ENCODE data around the gene ATP5PD. TPM values are rescaled to one million over a fixed set of nuclear protein-coding genes. Genes with fewer than 3 reads are reported as not detected.
"Not testable (repeated sequence)": the region's sequence is repeated elsewhere in the genome, so short reads cannot be mapped to it uniquely, and the experiment has no call there.

Gene ATP5PD
- total RNA-seq, 2 experiments from 2014 or later, result 188 to 210 TPM

DNA sequence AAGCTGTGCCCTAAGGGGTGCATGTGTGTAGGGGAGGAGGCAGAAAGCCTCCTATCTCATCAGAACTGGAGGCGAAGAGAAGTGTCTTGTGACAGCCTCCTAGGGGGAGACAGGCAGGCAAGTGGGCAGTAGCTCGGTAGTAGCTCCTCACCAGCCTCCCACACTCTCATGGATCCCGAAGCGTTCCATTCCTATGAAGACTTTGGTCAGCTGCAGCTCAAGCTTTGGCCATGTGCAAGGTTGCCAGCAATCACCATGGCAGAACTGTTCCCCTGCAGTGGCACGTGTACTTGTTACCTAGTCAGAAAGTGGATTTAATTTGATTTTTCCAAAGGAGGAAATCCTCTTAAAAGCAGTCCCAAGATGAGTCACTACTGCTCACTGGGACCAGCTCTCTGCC, 27.6 kb downstream of the ATP5PD start:
- CTCF ChIA-PET, result interaction anchor here (0.6 to 1.7 kb wide), 4 partner anchors 12 to 43 kb away, joined by 3 to 5 read pairs (median 3); no protein-coding TSS in a partner anchor
- Mint-ChIP-seq H3K9me3 (ENCODE audit: low read depth) (no peaks in the 10 kb centered on the region), H3K27ac (no peak overlapping the region), H3K4me1 (peaks cover 14% of the 10 kb centered on the region), H3K4me3 (no peak overlapping the region), H3K36me3 (peaks cover 41% of the 10 kb centered on the region), H3K27me3 (no peaks in the 10 kb centered on the region)
- ATAC-seq, result no peak
- DNase-seq, result no peak

DNA sequence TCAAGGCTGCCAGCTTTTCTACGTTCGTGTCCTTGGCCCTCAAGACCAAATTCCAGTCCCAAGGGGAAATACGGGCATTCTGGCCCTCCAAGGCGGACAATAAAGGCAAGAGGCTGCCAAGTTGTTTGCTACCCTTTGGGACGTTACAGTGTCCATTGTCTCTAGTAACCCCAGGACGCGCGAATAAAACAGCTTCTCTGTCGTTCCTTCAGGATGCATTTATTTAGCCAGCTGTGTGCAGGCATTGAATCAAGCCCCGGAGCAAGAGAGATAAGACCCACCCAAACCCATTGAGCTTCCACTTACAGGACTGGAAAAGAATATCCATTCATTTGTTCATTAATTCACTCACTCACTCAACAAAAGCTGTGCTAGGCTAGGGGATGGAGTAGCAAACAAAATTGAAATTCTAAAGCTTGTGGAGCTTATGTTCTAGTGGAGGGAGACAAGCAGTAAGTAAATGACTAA, 33.6 kb downstream of the ATP5PD start:
- peak overlapping the region; percentile 95 for H3K4me3 Mint-ChIP-seq
- CTCF ChIA-PET, result interaction anchor here (0.7 to 9.7 kb wide), 24 partner anchors 10 to 258 kb away, joined by 3 to 129 read pairs (median 5); partner anchors contain the start of genes ARMC7, CDR2L, HID1 and MIF4GD
- H3K27me3 Mint-ChIP-seq, result no peaks in the 10 kb centered on the region
- DNase-seq, result no peak
- peak overlapping the region; percentile 93 for H3K27ac Mint-ChIP-seq
- H3K36me3 Mint-ChIP-seq, result peaks cover 11% of the 10 kb centered on the region
- H3K9me3 Mint-ChIP-seq (ENCODE audit: low read depth), result no peaks in the 10 kb centered on the region
- H3K4me1 Mint-ChIP-seq, result peaks cover 24% of the 10 kb centered on the region
- ATAC-seq, result no peak

DNA sequence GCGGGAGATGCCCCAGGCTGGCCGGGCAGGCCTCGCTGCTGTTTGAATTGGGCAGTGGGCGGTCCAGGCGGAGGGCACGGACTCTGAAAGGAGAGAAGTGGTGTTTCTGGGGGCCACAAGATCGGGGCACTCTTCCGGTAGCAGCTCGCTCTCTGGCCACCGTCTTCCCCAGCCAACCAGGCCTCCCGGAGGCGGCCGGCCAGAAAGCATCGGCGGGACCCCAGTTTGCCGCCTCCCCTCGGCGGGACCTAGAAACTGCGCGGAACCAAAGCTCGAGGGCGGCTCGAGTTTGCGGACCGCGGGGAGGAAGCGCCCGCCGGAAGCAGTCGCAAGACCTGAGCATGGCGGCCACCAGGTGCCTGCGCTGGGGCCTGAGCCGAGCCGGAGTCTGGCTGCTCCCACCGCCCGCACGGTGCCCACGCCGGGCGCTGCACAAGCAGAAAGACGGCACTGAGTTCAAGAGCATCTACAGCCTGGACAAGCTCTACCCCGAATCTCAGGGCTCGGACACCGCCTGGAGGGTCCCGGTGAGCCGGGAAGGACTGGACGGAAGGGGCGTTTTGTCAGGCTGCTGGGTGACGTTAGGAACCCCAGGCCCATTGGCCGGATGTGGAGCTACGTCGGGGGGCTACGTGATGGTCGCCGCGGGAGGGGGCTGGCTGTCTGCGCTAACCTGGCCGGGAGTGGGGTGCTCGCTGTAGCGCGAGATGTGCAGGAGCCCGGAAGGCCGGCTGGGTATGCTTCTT, 34.2 kb downstream of the ATP5PD start, which contains the start of gene MRPL58:
TSS of gene MRPL58 (plus strand) at position 325 of the 746 bp plus-strand sequence. CDS start at position 342, 17 bp downstream.
- H3K4me3 Mint-ChIP-seq, result peak within 1 kb of the TSS; percentile 95
- peak within 1 kb of the TSS; percentile 93 for H3K27ac Mint-ChIP-seq
- peaks cover 2% of the 10 kb centered on the region for H3K27me3 Mint-ChIP-seq
- ATAC-seq, result peak; percentile 95
- DNase-seq, result peak; percentile 92
- H3K36me3 Mint-ChIP-seq, result peaks cover 10% of the 10 kb centered on the region
- CTCF ChIA-PET, result interaction anchor here (0.7 to 9.7 kb wide), 31 partner anchors 10 to 258 kb away, joined by 3 to 129 read pairs (median 4); partner anchors contain the start of genes ARMC7, CDR2L, HID1 and MIF4GD
- peaks cover 24% of the 10 kb centered on the region for H3K4me1 Mint-ChIP-seq
- H3K9me3 Mint-ChIP-seq (ENCODE audit: low read depth), result no peaks in the 10 kb centered on the region

GRCh38 chr17:75012096-75012345, 34.7 kb downstream of the ATP5PD start:
- no peaks in the 10 kb centered on the region for H3K9me3 Mint-ChIP-seq (ENCODE audit: low read depth)
- peaks cover 3% of the 10 kb centered on the region for H3K27me3 Mint-ChIP-seq
- peaks cover 10% of the 10 kb centered on the region for H3K36me3 Mint-ChIP-seq
- peaks cover 24% of the 10 kb centered on the region for H3K4me1 Mint-ChIP-seq
- DNase-seq, result no peak
- CTCF ChIA-PET, result interaction anchor here (0.7 to 9.7 kb wide), 25 partner anchors 10 to 259 kb away, joined by 3 to 129 read pairs (median 5); partner anchors contain the start of genes ARMC7, CDR2L, HID1 and MIF4GD
- ATAC-seq, result no peak
- peak overlapping the region; percentile 95 for H3K4me3 Mint-ChIP-seq
- peak overlapping the region; percentile 93 for H3K27ac Mint-ChIP-seq

- H3K27ac Mint-ChIP-seq, result peak overlapping the region; percentile 93
Measured at GRCh38 chr17:75011401-75012095, 35.2 kb downstream of the ATP5PD start.

DNA sequence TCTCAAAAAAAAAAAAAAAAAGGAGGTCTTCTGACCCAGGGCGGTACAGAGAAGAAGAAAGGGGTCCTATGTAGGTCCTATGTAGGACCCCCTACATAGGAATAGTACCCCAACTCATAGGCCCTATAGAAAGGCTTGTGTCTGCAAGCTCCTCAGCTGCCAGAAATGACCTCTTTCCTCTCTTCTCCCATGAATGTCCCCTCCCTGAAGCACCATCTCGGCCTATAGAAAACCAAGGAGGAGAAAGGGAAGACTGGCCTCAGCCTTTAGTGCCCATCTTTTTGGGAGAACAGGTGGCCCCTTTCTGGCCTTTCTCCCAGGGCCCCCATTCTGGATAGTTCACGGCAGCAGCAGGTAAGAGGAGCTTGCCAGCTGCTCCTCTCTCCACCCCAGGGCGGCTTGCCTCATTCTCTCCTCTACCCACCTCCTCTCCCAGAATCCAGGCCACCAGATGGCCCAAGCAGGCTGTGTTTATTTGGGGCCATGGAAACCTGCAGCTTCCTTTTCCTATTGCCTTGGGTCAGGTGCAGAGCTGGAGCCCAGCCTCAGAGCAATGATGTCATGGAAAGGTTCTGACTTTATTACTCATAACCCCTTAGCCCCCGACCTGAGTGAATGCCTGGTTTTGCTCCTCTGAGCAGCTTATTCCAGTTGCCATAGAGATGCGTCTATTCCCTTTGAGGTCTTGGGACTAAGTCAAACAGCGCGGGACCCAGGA, 35.9 kb downstream of the ATP5PD start:
- H3K27ac Mint-ChIP-seq, result no peak overlapping the region
- peak overlapping the region; percentile 9 for H3K4me3 Mint-ChIP-seq
- no peak for DNase-seq
- CTCF ChIA-PET, result interaction anchor here (0.8 to 9.7 kb wide), 8 partner anchors 14 to 52 kb away, joined by 3 to 129 read pairs (median 18); partner anchors contain the start of genes CDR2L and HID1
- H3K9me3 Mint-ChIP-seq (ENCODE audit: low read depth), result no peaks in the 10 kb centered on the region
- peaks cover 24% of the 10 kb centered on the region for H3K4me1 Mint-ChIP-seq
- peaks cover 7% of the 10 kb centered on the region for H3K36me3 Mint-ChIP-seq
- peaks cover 6% of the 10 kb centered on the region for H3K27me3 Mint-ChIP-seq
- ATAC-seq, result no peak

More at GRCh38 chr17:75011401-75012095, 35.2 kb downstream of the ATP5PD start:
- CTCF ChIA-PET, result interaction anchor here (0.7 to 9.7 kb wide), 23 partner anchors 9 to 239 kb away, joined by 3 to 129 read pairs (median 6); partner anchors contain the start of genes CDR2L and HID1
- H3K27me3 Mint-ChIP-seq, result peaks cover 6% of the 10 kb centered on the region
- H3K9me3 Mint-ChIP-seq (ENCODE audit: low read depth), result no peaks in the 10 kb centered on the region
- no peak for DNase-seq
- H3K4me3 Mint-ChIP-seq, result peak overlapping the region; percentile 95
- H3K4me1 Mint-ChIP-seq, result peaks cover 24% of the 10 kb centered on the region
- ATAC-seq, result no peak
- peaks cover 10% of the 10 kb centered on the region for H3K36me3 Mint-ChIP-seq

DNA sequence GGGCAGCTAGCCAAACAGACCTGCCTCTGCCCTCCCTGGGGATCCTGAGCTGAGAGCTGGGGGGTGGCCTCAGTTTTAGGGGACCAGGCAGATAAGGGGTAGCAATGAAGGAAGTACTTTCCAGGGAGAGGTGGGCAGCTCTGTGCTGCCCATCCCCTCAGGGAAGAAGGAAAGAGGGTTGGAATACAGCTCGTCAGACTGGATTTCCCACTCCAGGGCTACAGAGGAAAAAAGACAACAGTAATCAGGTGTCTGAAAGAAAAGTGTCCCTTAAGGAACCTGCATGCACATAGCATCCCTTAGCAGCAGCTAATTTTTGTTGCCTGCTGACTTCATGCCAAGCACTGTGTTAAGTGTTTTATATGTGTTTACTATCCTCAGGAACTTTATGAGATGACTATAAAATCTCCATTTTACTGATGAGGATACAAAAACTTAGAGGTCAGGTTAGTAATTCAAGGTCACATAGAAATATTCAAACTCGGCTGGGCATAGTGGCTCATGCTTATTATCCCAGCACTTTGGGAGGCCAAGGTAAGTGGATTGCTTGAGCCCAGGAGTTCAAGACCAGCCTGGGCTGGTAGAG, 37.5 kb downstream of the ATP5PD start:
- CTCF ChIA-PET, result interaction anchor here (1.1 to 9.7 kb wide), 3 partner anchors 9 to 51 kb away, joined by 3 to 129 read pairs (median 6); no protein-coding TSS in a partner anchor
- peaks cover 6% of the 10 kb centered on the region for H3K27me3 Mint-ChIP-seq
- no peak for ATAC-seq
- H3K9me3 Mint-ChIP-seq (ENCODE audit: low read depth), result no peaks in the 10 kb centered on the region
- no peak overlapping the region for H3K4me3 Mint-ChIP-seq
- peaks cover 16% of the 10 kb centered on the region for H3K4me1 Mint-ChIP-seq
- no peak for DNase-seq
- H3K36me3 Mint-ChIP-seq, result peaks cover 3% of the 10 kb centered on the region
- no peak overlapping the region for H3K27ac Mint-ChIP-seq

DNA sequence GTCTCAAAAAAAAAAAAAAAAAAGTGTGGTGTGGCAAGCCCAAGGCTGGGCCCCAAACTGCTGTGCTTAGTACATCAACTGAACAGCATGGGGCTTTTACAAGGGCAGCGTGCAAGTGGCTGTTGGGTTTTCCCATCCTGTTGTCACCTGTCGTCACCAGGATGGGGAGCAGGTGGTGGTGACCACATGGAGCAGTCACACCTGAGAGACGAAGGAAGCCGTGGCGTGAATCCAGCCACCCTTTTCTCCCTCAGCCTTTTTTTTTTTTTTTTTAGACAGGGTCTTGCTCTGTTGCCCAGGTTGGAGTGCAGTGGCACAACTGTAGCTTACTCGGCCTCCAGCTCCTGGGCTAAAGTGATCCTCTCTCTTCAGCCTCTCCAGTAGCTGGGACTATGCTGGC, 38.4 kb downstream of the ATP5PD start:
- Mint-ChIP-seq H3K4me1 (peaks cover 10% of the 10 kb centered on the region), H3K9me3 (ENCODE audit: low read depth) (no peaks in the 10 kb centered on the region), H3K27ac (no peak overlapping the region), H3K27me3 (peaks cover 6% of the 10 kb centered on the region), H3K36me3 (no peaks in the 10 kb centered on the region), H3K4me3 (no peak overlapping the region)
- CTCF ChIA-PET, result interaction anchor here (1.1 to 9.7 kb wide), 3 partner anchors 9 to 50 kb away, joined by 3 to 129 read pairs (median 6); no protein-coding TSS in a partner anchor
- no peak for DNase-seq
- no peak for ATAC-seq

- DNase-seq (no peak), ATAC-seq (no peak)
- Mint-ChIP-seq H3K4me3 (no peak overlapping the region), H3K36me3 (no peaks in the 10 kb centered on the region), H3K27me3 (peaks cover 6% of the 10 kb centered on the region), H3K4me1 (no peaks in the 10 kb centered on the region), H3K27ac (no peak overlapping the region), H3K9me3 (ENCODE audit: low read depth) (no peaks in the 10 kb centered on the region)
- CTCF ChIA-PET, result interaction anchor here (0.5 to 9.7 kb wide), 6 partner anchors 9 to 410 kb away, joined by 3 to 129 read pairs (median 4); partner anchors contain the start of gene CDR2L
Measured at GRCh38 chr17:75006653-75007052, 40.1 kb downstream of the ATP5PD start.

DNA sequence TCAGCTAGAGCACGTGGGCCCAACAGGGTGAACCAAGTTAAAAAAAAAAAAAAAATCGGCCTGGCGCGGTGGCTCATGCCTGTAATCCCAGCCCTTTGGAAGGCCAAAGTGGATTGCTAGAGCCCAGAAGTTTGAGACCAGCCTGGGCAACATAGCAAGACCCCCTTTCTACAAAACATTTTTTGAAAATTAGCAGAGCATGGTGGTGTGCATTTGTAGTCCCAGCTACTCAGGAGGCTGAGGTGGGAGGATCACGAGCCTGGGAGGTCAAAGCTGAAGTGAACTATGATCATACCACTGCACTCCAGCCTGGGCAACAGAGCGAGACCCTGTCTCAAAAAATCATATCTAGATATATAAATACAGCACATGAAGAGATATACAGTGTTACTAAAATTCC, 40.7 kb downstream of the ATP5PD start:
- ATAC-seq; H3K9me3 Mint-ChIP-seq (ENCODE audit: low read depth); DNase-seq; H3K27me3 Mint-ChIP-seq; H3K27ac Mint-ChIP-seq; H3K4me1 Mint-ChIP-seq; H3K36me3 Mint-ChIP-seq; H3K4me3 Mint-ChIP-seq: not testable (repeated sequence)
- CTCF ChIA-PET, result interaction anchor here (0.5 to 9.7 kb wide), 3 partner anchors 9 to 411 kb away, joined by 4 to 129 read pairs (median 5); no protein-coding TSS in a partner anchor

DNA sequence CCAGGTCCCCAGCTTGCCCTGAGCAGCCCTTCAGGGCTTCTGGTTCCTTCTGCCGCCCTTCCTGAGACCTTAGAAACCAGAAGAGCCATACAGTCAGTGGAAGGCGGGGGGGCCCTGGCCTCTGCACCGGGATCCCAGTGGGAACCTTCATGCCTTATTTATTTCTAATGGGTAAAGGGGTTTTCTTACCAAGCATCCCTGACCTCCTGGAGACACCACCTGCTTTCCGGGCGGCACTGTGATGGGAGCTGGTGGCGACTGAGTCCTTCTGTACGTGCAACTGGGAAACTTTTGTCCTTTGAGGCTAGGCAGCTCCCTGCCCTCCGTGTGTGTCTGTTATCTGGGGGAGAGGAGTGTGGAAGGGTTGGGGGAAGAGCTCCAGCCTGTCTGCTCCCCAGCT, 41.5 kb downstream of the ATP5PD start:
- no peaks in the 10 kb centered on the region for H3K36me3 Mint-ChIP-seq
- H3K27me3 Mint-ChIP-seq, result peaks cover 6% of the 10 kb centered on the region
- DNase-seq (no peak), ATAC-seq (no peak)
- H3K4me1 Mint-ChIP-seq, result no peaks in the 10 kb centered on the region
- CTCF ChIA-PET, result interaction anchor here (1.3 to 9.7 kb wide), 2 partner anchors 8 to 43 kb away, joined by 5 to 129 read pairs; no protein-coding TSS in a partner anchor
- H3K4me3 Mint-ChIP-seq, result no peak overlapping the region
- H3K9me3 Mint-ChIP-seq (ENCODE audit: low read depth), result no peaks in the 10 kb centered on the region
- H3K27ac Mint-ChIP-seq, result no peak overlapping the region

DNA sequence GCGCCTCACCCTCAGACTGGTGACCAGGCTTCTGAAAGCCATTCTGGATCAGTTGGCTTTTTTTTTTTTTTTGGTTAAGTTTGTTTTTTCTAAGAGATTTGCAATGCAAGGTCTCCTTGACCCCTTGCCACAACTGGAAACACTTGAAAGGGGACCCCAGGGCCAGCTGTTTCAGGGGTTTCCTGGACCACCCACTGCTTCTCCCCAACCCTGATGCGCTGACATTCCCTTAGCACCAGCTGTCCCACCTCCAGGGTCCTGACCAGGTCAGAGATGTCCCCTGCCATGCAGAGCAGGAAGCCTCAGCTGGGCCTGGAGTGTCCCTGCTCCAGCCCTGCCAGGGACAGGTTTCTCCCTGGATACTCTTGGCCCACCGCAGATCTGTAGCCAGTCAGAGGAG, 42.4 kb downstream of the ATP5PD start:
- CTCF ChIA-PET, result interaction anchor here (1.3 to 9.7 kb wide), 2 partner anchors 42 to 44 kb away, joined by 5 to 129 read pairs; no protein-coding TSS in a partner anchor
- no peak for ATAC-seq
- no peak overlapping the region for H3K4me3 Mint-ChIP-seq
- H3K4me1 Mint-ChIP-seq, result no peaks in the 10 kb centered on the region
- H3K27ac Mint-ChIP-seq, result no peak overlapping the region
- peaks cover 6% of the 10 kb centered on the region for H3K27me3 Mint-ChIP-seq
- no peaks in the 10 kb centered on the region for H3K36me3 Mint-ChIP-seq
- DNase-seq, result no peak
- no peaks in the 10 kb centered on the region for H3K9me3 Mint-ChIP-seq (ENCODE audit: low read depth)
